HepG2 (cell line): ENCODE measurements around the gene C19orf85.

Experiments used
- CREM ChIP-seq, 2 experiments: sonication (generic) in 1 of 2; formaldehyde crosslinking in 1 of 2; IDR thresholded peaks; 2 replicates each; pipeline versions ENCODE4 v1.4.0 to v1.6.1; 2016 to 2020; ENCODE audit warnings: antibody characterized with exemption in 1 of 2, mild to moderate bottlenecking in 1 of 2, missing genetic modification reagents in 1 of 2
- CTCF ChIP-seq: sonication (generic); formaldehyde crosslinking; IDR thresholded peaks from 2 replicates; pipeline ENCODE4 v1.5.0; 2020; ENCODE audit warnings: mild to moderate bottlenecking, missing genetic modification reagents, moderate library complexity
- FOXC1 ChIP-seq: sonication (generic); formaldehyde crosslinking; IDR thresholded peaks from 2 replicates; pipeline ENCODE4 v1.8.0; 2022; ENCODE audit warnings: mild to moderate bottlenecking, missing genetic modification reagents, borderline replicate concordance
- FOXK1 ChIP-seq: sonication (generic); formaldehyde crosslinking; IDR thresholded peaks from 2 replicates; pipeline ENCODE4 v1.4.0; 2020; ENCODE audit warnings: low read depth, missing genetic modification reagents, borderline replicate concordance
- NR2F6 ChIP-seq, 2 experiments: IDR thresholded peaks; 2 replicates each; pipeline ENCODE4 v1.6.1; 2016; ENCODE audit warnings: antibody characterized with exemption in 1 of 2, mild to moderate bottlenecking in 1 of 2
- POLR2A ChIP-seq, 2 experiments: IDR thresholded peaks; 2 replicates each; pipeline ENCODE4 v1.6.1; 2011; ENCODE audit warnings: low read depth in 2 of 2, low read length in 2 of 2, mild to moderate bottlenecking in 1 of 2, moderate library complexity in 1 of 2; ENCODE audit not compliant: insufficient read depth in 1 of 2
- ZNF124 ChIP-seq: sonication (generic); formaldehyde crosslinking; IDR thresholded peaks from 2 replicates; pipeline ENCODE4 v1.4.0; 2020; ENCODE audit warnings: missing genetic modification reagents
- TF ChIP-seq, protein P1 (sequence below): sonication (generic); formaldehyde crosslinking; IDR thresholded peaks from 2 replicates; pipeline ENCODE4 v1.4.0; 2020; ENCODE audit warnings: low read depth, missing genetic modification reagents

- TF ChIP-seq FOXK1 (CRISPR knock-in tag) (no peak), CTCF (CRISPR knock-in tag) (no peak), ZNF124 (CRISPR knock-in tag) (no peak), CREM (IDR thresholded peaks at IDR 0.05) (no peak), CREM (CRISPR knock-in tag; IDR thresholded peaks at IDR 0.05) (no peak), POLR2A (IDR thresholded peaks at IDR 0.05; ENCODE audit: insufficient read depth in 1 of 2, low read depth in 2 of 2, low read length in 2 of 2) (no peak), FOXC1 (CRISPR knock-in tag) (no peak), NR2F6 (IDR thresholded peaks at IDR 0.05) (no peak), NR2F6 (CRISPR knock-in tag; IDR thresholded peaks at IDR 0.05) (no peak)
- TF ChIP-seq, protein P1, sequence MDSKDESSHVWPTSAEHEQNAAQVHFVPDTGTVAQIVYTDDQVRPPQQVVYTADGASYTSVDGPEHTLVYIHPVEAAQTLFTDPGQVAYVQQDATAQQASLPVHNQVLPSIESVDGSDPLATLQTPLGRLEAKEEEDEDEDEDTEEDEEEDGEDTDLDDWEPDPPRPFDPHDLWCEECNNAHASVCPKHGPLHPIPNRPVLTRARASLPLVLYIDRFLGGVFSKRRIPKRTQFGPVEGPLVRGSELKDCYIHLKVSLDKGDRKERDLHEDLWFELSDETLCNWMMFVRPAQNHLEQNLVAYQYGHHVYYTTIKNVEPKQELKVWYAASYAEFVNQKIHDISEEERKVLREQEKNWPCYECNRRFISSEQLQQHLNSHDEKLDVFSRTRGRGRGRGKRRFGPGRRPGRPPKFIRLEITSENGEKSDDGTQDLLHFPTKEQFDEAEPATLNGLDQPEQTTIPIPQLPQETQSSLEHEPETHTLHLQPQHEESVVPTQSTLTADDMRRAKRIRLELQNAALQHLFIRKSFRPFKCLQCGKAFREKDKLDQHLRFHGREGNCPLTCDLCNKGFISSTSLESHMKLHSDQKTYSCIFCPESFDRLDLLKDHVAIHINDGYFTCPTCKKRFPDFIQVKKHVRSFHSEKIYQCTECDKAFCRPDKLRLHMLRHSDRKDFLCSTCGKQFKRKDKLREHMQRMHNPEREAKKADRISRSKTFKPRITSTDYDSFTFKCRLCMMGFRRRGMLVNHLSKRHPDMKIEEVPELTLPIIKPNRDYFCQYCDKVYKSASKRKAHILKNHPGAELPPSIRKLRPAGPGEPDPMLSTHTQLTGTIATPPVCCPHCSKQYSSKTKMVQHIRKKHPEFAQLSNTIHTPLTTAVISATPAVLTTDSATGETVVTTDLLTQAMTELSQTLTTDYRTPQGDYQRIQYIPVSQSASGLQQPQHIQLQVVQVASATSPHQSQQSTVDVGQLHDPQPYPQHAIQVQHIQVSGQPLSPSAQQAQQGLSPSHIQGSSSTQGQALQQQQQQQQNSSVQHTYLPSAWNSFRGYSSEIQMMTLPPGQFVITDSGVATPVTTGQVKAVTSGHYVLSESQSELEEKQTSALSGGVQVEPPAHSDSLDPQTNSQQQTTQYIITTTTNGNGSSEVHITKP, result no peak
Observed at GRCh38 chr19:55463583-55464031, 944 bp downstream of the C19orf85 start.
